HL-60 (cell line): ENCODE measurements around the gene NSMCE4A.
A peak's percentile ranks its signal among the peaks of the same experiment; 100 is the strongest.
"Not testable (repeated sequence)": the region's sequence is repeated elsewhere in the genome, so short reads cannot be mapped to it uniquely, and the experiment has no call there.

Experiments
- DNase-seq, 2 experiments: peaks; one replicate each; pipeline ENCODE4 v3.0.0-alpha.2; 2010 to 2020; ENCODE audit warnings: low read depth in 1 of 2, low spot score in 1 of 2
- H3K27ac ChIP-seq: fragments of 250-450 bp; sonication (Bioruptor Pico); replicated peaks from 2 replicates; pipeline ENCODE4 v1.5.1; 2020; ENCODE audit warnings: mild to moderate bottlenecking, moderate library complexity
- H3K27me3 ChIP-seq: fragments of 250-450 bp; sonication (Bioruptor Pico); 2 replicates; pipeline ENCODE4 v1.5.1; 2021; ENCODE audit warnings: mild to moderate bottlenecking, moderate library complexity; ENCODE audit not compliant: insufficient read depth, poor library complexity, severe bottlenecking
- H3K4me3 ChIP-seq: replicated peaks from 2 replicates; pipeline ENCODE4 v1.5.1; 2011; ENCODE audit warnings: mild to moderate bottlenecking, control low read depth, low read length; ENCODE audit not compliant: insufficient read depth
- GABPA ChIP-seq: IDR thresholded peaks from 2 replicates; pipeline ENCODE4 v1.6.1; 2012; ENCODE audit warnings: low read depth
- POLR2AphosphoS5 ChIP-seq: IDR thresholded peaks from 2 replicates; pipeline ENCODE4 v1.6.1; 2012; ENCODE audit warnings: low read depth
- SPI1 ChIP-seq: IDR thresholded peaks from 2 replicates; pipeline ENCODE4 v1.6.1; 2012; ENCODE audit warnings: low read depth, mild to moderate bottlenecking, borderline replicate concordance
- TF ChIP-seq, protein P1 (sequence below): IDR thresholded peaks from one replicate; pipeline ENCODE4 v1.5.1; 2011; ENCODE audit warnings: low read length, control low read depth, inconsistent platforms; ENCODE audit not compliant: insufficient read depth
- TF ChIP-seq, protein P2 (sequence below): IDR thresholded peaks from 2 replicates; pipeline ENCODE4 v1.6.1; 2012; ENCODE audit warnings: low read depth; ENCODE audit not compliant: insufficient replicate concordance

The NSMCE4A gene

DNA sequence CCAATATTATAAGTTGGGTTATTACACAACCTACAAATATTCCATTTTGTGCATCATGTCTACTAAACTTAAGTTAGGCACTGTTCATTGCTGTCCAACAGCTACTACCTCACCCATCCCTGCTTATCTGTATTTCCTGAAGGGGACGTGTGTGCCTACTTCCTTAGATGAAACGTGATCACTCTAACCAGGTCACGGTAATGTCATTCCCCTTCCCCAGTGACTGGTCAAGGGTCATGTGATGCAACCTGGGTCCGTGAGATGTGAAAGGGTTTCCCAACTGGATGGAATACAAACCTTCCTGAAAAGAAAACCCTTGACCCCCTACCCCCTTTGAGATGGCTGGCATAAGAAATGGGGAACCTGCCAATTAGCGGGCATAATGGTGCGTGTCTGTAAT is 1.6 kb upstream of the NSMCE4A start:
- TF ChIP-seq POLR2AphosphoS5, result no peak
- TF ChIP-seq SPI1, result no peak
- TF ChIP-seq GABPA, result no peak
- TF ChIP-seq, protein P1, sequence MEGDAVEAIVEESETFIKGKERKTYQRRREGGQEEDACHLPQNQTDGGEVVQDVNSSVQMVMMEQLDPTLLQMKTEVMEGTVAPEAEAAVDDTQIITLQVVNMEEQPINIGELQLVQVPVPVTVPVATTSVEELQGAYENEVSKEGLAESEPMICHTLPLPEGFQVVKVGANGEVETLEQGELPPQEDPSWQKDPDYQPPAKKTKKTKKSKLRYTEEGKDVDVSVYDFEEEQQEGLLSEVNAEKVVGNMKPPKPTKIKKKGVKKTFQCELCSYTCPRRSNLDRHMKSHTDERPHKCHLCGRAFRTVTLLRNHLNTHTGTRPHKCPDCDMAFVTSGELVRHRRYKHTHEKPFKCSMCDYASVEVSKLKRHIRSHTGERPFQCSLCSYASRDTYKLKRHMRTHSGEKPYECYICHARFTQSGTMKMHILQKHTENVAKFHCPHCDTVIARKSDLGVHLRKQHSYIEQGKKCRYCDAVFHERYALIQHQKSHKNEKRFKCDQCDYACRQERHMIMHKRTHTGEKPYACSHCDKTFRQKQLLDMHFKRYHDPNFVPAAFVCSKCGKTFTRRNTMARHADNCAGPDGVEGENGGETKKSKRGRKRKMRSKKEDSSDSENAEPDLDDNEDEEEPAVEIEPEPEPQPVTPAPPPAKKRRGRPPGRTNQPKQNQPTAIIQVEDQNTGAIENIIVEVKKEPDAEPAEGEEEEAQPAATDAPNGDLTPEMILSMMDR, result no peak
- TF ChIP-seq, protein P2, sequence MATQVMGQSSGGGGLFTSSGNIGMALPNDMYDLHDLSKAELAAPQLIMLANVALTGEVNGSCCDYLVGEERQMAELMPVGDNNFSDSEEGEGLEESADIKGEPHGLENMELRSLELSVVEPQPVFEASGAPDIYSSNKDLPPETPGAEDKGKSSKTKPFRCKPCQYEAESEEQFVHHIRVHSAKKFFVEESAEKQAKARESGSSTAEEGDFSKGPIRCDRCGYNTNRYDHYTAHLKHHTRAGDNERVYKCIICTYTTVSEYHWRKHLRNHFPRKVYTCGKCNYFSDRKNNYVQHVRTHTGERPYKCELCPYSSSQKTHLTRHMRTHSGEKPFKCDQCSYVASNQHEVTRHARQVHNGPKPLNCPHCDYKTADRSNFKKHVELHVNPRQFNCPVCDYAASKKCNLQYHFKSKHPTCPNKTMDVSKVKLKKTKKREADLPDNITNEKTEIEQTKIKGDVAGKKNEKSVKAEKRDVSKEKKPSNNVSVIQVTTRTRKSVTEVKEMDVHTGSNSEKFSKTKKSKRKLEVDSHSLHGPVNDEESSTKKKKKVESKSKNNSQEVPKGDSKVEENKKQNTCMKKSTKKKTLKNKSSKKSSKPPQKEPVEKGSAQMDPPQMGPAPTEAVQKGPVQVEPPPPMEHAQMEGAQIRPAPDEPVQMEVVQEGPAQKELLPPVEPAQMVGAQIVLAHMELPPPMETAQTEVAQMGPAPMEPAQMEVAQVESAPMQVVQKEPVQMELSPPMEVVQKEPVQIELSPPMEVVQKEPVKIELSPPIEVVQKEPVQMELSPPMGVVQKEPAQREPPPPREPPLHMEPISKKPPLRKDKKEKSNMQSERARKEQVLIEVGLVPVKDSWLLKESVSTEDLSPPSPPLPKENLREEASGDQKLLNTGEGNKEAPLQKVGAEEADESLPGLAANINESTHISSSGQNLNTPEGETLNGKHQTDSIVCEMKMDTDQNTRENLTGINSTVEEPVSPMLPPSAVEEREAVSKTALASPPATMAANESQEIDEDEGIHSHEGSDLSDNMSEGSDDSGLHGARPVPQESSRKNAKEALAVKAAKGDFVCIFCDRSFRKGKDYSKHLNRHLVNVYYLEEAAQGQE, result no peak
- DNase-seq, result no peak
- H3K27ac ChIP-seq, result no peak overlapping the region
- H3K4me3 ChIP-seq, result no peak overlapping the region
- no peaks in the 10 kb centered on the region for H3K27me3 ChIP-seq

DNA sequence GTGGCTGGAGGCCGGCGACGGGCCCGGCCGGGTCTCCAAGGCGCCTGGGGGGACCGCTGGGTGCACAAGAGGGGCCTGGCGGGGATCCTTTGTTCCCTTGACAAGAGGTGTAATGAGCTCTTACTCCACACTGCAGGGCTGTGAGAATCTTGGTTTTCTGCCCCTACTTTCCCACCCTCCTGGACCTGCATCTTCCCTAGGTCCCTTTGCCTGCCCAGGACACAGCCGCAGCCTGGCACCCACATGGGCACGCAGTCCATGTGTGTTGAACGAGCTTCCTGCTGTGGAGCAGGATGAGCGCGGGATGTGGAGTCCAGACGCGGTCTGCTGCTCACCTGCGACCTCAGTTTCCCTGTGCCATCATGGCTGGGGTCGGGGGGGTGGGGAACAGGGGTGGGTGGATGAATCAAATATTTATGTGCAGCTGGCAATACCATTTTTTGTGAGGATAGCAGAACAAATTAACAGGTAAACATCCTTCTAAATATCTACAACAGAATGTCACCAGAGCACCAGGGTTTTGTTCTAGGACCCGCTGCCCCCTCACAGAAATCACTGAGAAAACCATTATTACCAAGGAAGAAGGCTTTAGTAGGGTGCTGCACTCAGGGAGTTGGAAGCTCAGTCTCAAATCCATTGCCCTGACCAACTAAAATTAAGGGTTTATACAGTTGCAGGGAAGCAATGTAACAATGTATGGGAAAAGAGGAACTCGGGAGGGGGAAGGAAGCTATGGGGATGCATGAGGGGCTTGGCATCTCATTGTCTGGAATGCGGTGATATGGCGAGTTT is 474 bp upstream of the NSMCE4A start:
- TF ChIP-seq, protein P1, result no peak
- TF ChIP-seq POLR2AphosphoS5 (no peak), SPI1 (peak; percentile 25; the same call in 1 of the 2 replicates), GABPA (no peak)
- TF ChIP-seq, protein P2, result no peak
- Histone ChIP-seq H3K27me3 (no peaks in the 10 kb centered on the region), H3K4me3 (peak overlapping the region; percentile 83), H3K27ac (peak overlapping the region; percentile 78)
- no peak for DNase-seq

DNA sequence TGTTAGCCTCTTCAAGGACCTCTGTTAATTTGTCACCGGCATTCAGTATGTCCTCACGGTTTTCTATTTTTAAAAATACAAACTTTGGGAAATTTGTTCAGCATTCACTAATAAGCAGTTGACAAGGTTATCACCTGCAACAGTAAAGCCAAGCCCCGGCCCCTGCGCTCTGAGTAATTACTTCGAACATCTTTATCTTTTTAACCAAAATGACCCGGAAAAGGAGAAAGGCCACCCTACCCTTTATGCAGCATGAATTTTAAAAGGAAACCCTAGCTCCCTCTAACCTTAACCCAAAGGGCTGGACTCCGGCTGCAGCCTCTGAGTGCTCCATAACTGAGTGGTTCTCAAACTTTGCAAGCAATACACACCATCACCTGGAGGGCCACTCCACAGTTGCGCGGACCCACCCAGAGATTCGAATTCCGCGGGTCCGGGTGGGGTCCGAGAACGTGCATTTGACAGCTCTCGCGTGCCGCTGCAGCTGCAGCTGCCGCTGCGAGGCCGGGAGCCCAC is 940 bp downstream of the NSMCE4A start:
- TF ChIP-seq GABPA (no peak), SPI1 (no peak), POLR2AphosphoS5 (no peak)
- TF ChIP-seq, protein P2, result no peak
- TF ChIP-seq, protein P1, result no peak
- H3K27me3 ChIP-seq, result no peaks in the 10 kb centered on the region
- peak in 1 of 2 experiments; percentile 2 for DNase-seq
- H3K27ac ChIP-seq, result peak overlapping the region; percentile 78
- H3K4me3 ChIP-seq, result peak overlapping the region; percentile 83

DNA sequence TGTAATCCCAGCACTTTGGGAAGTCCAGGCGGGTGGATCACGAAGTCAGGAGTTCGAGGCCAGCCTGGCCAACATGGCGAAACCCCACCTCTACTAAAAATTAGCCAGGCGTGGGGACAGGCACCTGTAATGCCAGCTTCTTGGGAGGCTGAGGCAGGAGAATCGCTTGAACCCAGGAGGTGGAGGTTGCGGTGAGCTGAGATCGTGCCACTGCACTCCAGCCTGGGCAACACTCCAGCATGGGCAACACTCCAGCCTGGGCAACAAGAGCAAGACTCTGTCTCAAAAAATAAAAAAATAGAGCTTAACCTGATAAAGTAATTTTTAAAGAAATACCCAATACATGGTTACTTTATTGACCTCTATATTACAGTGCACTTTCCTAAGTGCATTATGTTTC is 5.9 kb downstream of the NSMCE4A start:
- not testable (repeated sequence) for H3K4me3 ChIP-seq, DNase-seq, H3K27me3 ChIP-seq, H3K27ac ChIP-seq
